Measurements from ENCODE around the gene APOC4. TPM values are rescaled to one million over a fixed set of nuclear protein-coding genes. Genes with fewer than 3 reads are reported as not detected.

Gene APOC4
- total RNA-seq, 1 experiment from 2014 or later: not detected

GRCh38 chr19:44904426-44904994 lies 37.5 kb upstream of the APOC4 start:
- Histone ChIP-seq H2AFZ (ENCODE audit: low read depth, low read length, poor library complexity, severe bottlenecking) (no peak overlapping the region), H3K4me1 (ENCODE audit: control insufficient read depth in 1 of 2, insufficient read depth in 2 of 2, low read length in 2 of 2) (peaks cover 4 to 32% of the 10 kb centered on the region in 2 experiments; a peak in 3 of 4 replicates), H3K27ac (ENCODE audit: low read depth, low read length) (peak overlapping the region; percentile 37), H3K79me2 (ENCODE audit: insufficient read depth, low read length) (peaks cover 7% of the 10 kb centered on the region; the same call in 1 of the 2 replicates), H3K4me2 (ENCODE audit: low read length) (no peak overlapping the region), H3K9me2 (ENCODE audit: insufficient read depth) (no peaks in the 10 kb centered on the region), H3K4me3 (replicated peaks in 1 of 2; ENCODE audit: low read depth in 1 of 2, low read length in 2 of 2) (no peak overlapping the region), H3K36me3 (ENCODE audit: control insufficient read depth in 1 of 2, insufficient read depth in 2 of 2, low read length in 2 of 2) (peaks cover 12 to 30% of the 10 kb centered on the region in 2 experiments; a peak in 3 of 4 replicates), H3K9me3 (ENCODE audit: control insufficient read depth in 1 of 2, insufficient read depth in 1 of 2, low read depth in 1 of 2, low read length in 2 of 2) (no peaks in the 10 kb centered on the region), H3K9ac (ENCODE audit: low read length) (no peak overlapping the region), H4K20me1 (ENCODE audit: insufficient read depth) (no peaks in the 10 kb centered on the region), H3K27me3 (ENCODE audit: insufficient read depth, low read length) (no peaks in the 10 kb centered on the region)
- BruUV-seq (replicated peaks): no TSS peak
- RAD21 ChIA-PET (ENCODE audit: low non-redundant PET in 1 of 2, low total read pairs in 2 of 2, uncharacterized antibody in 2 of 2, unreplicated experiment in 2 of 2): interaction anchor here in 1 of 2 experiments (1.5 kb wide), 1 partner anchor 48 kb away, joined by 3 read pairs; no protein-coding TSS in a partner anchor
- DNase-seq (ENCODE audit: low read depth, low spot score): no peak
- POLR2A ChIA-PET: interaction anchor here (0.7 kb wide), 1 partner anchor 50 kb away, joined by 4 read pairs; no protein-coding TSS in a partner anchor
- CTCF ChIA-PET: interaction anchor here (0.5 to 1.7 kb wide), 5 partner anchors 14 to 204 kb away, joined by 3 to 9 read pairs (median 5); partner anchors contain the start of gene TOMM40
- peak; percentile 25; the same call in 1 of the 2 replicates for ATAC-seq
- no peak for TF ChIP-seq FOSL1 (IDR thresholded peaks at IDR 0.05; ENCODE audit: low read depth)
- TF ChIP-seq SIN3A (IDR thresholded peaks at IDR 0.05; ENCODE audit: low read depth): no peak
- no peak for TF ChIP-seq MAX (IDR thresholded peaks at IDR 0.05)
- TF ChIP-seq EZH2phosphoT487 (IDR thresholded peaks at IDR 0.05; ENCODE audit: borderline replicate concordance): no peak
- peak; percentile 22; the same call in 1 of the 2 replicates for TF ChIP-seq RAD21 (IDR thresholded peaks at IDR 0.05; ENCODE audit: low read depth)
- no peak for TF ChIP-seq YY1 (IDR thresholded peaks at IDR 0.05; ENCODE audit: extremely low read depth, insufficient replicate concordance, low read depth, low read length)
- TF ChIP-seq SRF (IDR thresholded peaks at IDR 0.05; ENCODE audit: low read depth): no peak
- no peak for TF ChIP-seq JUND (IDR thresholded peaks at IDR 0.05)
- no peak for TF ChIP-seq ATF3 (IDR thresholded peaks at IDR 0.05)
- no peak for TF ChIP-seq POLR2A (IDR thresholded peaks at IDR 0.05; ENCODE audit: borderline replicate concordance, extremely low read depth, insufficient read depth, insufficient read length)
- TF ChIP-seq CEBPB (IDR thresholded peaks at IDR 0.05; ENCODE audit: low read depth): no peak
- TF ChIP-seq POLR2AphosphoS5 (IDR thresholded peaks at IDR 0.05; ENCODE audit: low read depth, low read length): peak; percentile 30; the same call in 1 of the 2 replicates
- no peak for TF ChIP-seq SP1 (IDR thresholded peaks at IDR 0.05; ENCODE audit: low read depth)
- peak; percentile 14 to 72 (median 64); a peak in 5 of 6 replicates for TF ChIP-seq CTCF (IDR thresholded peaks at IDR 0.05 in 2 of 3, conservative IDR thresholded peaks at IDR 0.05 in 1 of 3; ENCODE audit: borderline replicate concordance in 1 of 3, insufficient read depth in 1 of 3, low read depth in 2 of 3, low read length in 2 of 3)
- TF ChIP-seq ZNF274 (IDR thresholded peaks at IDR 0.05; ENCODE audit: low read depth, low read length): no peak
- TF ChIP-seq ZFX (IDR thresholded peaks at IDR 0.05): no peak
- no peak for TF ChIP-seq CBX3 (IDR thresholded peaks at IDR 0.05; ENCODE audit: low read depth)
- TF ChIP-seq EGR1 (IDR thresholded peaks at IDR 0.05; ENCODE audit: low read depth): no peak
- intact Hi-C loops (cut with micrococcal nuclease): loop anchor here (5.0 kb wide), 1 partner anchor 153 kb away; no protein-coding TSS in a partner anchor

Measured in HCT116 (cell line).